GM12891 (cell line): ENCODE results near the gene CCNI2.

ENCODE experiments used
- POLR2A ChIP-seq: IDR thresholded peaks from 2 replicates; pipeline ENCODE4 v1.6.1; 2011; ENCODE audit warnings: low read depth, low read length, control low read depth
- SPI1 ChIP-seq: IDR thresholded peaks from 2 replicates; pipeline ENCODE4 v1.6.1; 2011; ENCODE audit warnings: low read depth, low read length, control low read depth

DNA sequence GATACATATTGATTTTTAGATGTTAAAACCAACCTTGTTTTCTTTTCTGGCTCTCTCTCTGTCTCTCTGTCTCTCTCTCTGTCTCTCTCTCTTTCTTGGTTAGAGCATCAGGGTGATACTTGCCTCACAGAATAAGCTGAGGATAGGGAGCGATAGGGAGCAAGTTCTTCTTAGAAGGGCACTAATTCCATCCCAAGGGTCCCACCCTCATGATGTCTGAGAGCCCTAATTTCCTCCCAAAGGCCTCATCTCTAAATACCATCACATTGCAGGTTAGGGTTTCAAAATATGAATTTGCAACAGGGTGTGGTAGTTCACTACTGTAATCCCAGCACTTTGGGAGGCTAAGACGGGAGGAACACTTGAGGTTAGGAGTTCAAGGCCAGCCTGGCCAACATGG is 5.1 kb upstream of the CCNI2 start:
- TF ChIP-seq POLR2A (no peak), SPI1 (no peak)
